K562 (cell line): Measurements from ENCODE around the gene FYB1. TPM values are rescaled to one million over a fixed set of nuclear protein-coding genes. Genes with fewer than 3 reads are reported as not detected.

Source experiments
- ATAC-seq: fragments of 200-7000 bp; cut with Tn5 transposase; 3 replicates; pipeline ENCODE4 v1.9.1; 2020; ENCODE audit warnings: moderate library complexity
- BruUV-seq: library from RNA; stranded (reverse); fragments of 400-500 nt; replicated peaks from 2 replicates; lab custom pipeline; 2021; lab: Mats Ljungman, UMichigan
- CTCF ChIA-PET: fragments of 300-600 bp; formaldehyde crosslinking; extraction: SDS; loops from one replicate; lab custom pipeline; 2021; ENCODE audit warnings: low intra/inter-chr PET ratio; lab: Yijun Ruan, JAX
- POLR2A ChIA-PET: fragments of 300-600, 350-650 bp; sonication (Branson Sonifier 250); formaldehyde crosslinking; extraction: SDS; loops from one replicate; lab custom pipeline; 2021; ENCODE audit warnings: antibody characterized with exemption, inconsistent platforms; lab: Yijun Ruan, JAX
- DNase-seq, 4 experiments: peaks; one replicate each; pipeline versions ENCODE4 v3.0.0 to v3.0.0-alpha.2; 2011 to 2018; ENCODE audit warnings: low spot score in 3 of 4, mixed read lengths in 3 of 4; ENCODE audit errors: extremely low read depth in 1 of 4
- FAIRE-seq: peaks from 2 replicates; lab custom pipeline; 2011; peaks lifted over from hg19 to GRCh38; lab: Jason Lieb, UNC
- H2AFZ ChIP-seq: 2 replicates; pipeline ENCODE4 v1.6.0; 2011; ENCODE audit warnings: low read depth, low read length, control low read depth, inconsistent platforms
- H3K27ac ChIP-seq: fragments of 200-600 bp; 3 replicates; pipeline ENCODE4 v1.8.0; 2011; ENCODE audit warnings: low read depth, mild to moderate bottlenecking, control low read depth, inconsistent platforms, low read length, moderate library complexity, mixed read lengths; ENCODE audit errors: extremely low read depth
- H3K27me3 ChIP-seq, 2 experiments: fragments of 300-600 bp in 1 of 2; 2 replicates in 1 of 2; 3 replicates in 1 of 2; pipeline versions ENCODE4 v1.6.0 to v1.8.0; 2011; ENCODE audit warnings: inconsistent platforms in 2 of 2, low read length in 2 of 2, mild to moderate bottlenecking in 1 of 2, mixed read lengths in 1 of 2, moderate library complexity in 1 of 2; ENCODE audit not compliant: control insufficient read depth in 2 of 2, insufficient read depth in 2 of 2
- H3K36me3 ChIP-seq: fragments of 300-600 bp; 3 replicates; pipeline ENCODE4 v1.8.0; 2011; ENCODE audit warnings: mild to moderate bottlenecking, low read length, inconsistent platforms; ENCODE audit not compliant: control insufficient read depth, insufficient read depth
- H3K4me1 ChIP-seq, 2 experiments: fragments of 200-600 bp in 1 of 2; replicated peaks in 1 of 2; 2 replicates in 1 of 2; 3 replicates in 1 of 2; pipeline versions ENCODE4 v1.5.1 to v1.8.0; 2011; ENCODE audit warnings: inconsistent platforms in 2 of 2, low read length in 2 of 2, mild to moderate bottlenecking in 1 of 2, mixed read lengths in 1 of 2, moderate library complexity in 1 of 2; ENCODE audit not compliant: control insufficient read depth in 2 of 2, insufficient read depth in 2 of 2
- H3K4me2 ChIP-seq: 2 replicates; pipeline ENCODE4 v1.6.1; 2011; ENCODE audit warnings: low read length, control low read depth, inconsistent platforms, mixed read lengths; ENCODE audit not compliant: insufficient read depth
- H3K4me3 ChIP-seq: fragments of 200-600 bp; sonication (generic), shearing (Covaris generic); 2 replicates; pipeline ENCODE4 v1.5.1; 2016; ENCODE audit warnings: control low read depth, inconsistent platforms
- H3K79me2 ChIP-seq: fragments of 200-600 bp; 3 replicates; pipeline ENCODE4 v1.8.0; 2011; ENCODE audit warnings: low read length, inconsistent platforms; ENCODE audit not compliant: control insufficient read depth, insufficient read depth
- H3K9ac ChIP-seq, 2 experiments: 2 replicates each; pipeline versions ENCODE4 v1.6.0 to v1.6.1; 2011; ENCODE audit warnings: low read depth in 2 of 2, low read length in 2 of 2, control low read depth in 1 of 2, inconsistent platforms in 1 of 2, mild to moderate bottlenecking in 1 of 2, mixed read lengths in 1 of 2; ENCODE audit not compliant: insufficient read depth in 1 of 2
- H3K9me1 ChIP-seq: one replicate; pipeline ENCODE4 v1.6.0; 2011; ENCODE audit warnings: inconsistent platforms, mild to moderate bottlenecking, low read length, moderate library complexity; ENCODE audit not compliant: control insufficient read depth, insufficient read depth
- H3K9me3 ChIP-seq: replicated peaks from 2 replicates; pipeline ENCODE4 v1.5.1; 2011; ENCODE audit warnings: low read depth, low read length, inconsistent platforms; ENCODE audit not compliant: control insufficient read depth, insufficient read depth
- H4K20me1 ChIP-seq: replicated peaks from 2 replicates; pipeline ENCODE4 v1.6.1; 2011; ENCODE audit warnings: low read length, inconsistent platforms, mixed read lengths; ENCODE audit not compliant: control insufficient read depth, insufficient read depth
- CCNT2 ChIP-seq: IDR thresholded peaks from 2 replicates; pipeline ENCODE4 v1.6.1; 2011; ENCODE audit warnings: borderline replicate concordance, low read depth, mild to moderate bottlenecking, moderate library complexity, mixed read lengths, low read length; ENCODE audit not compliant: insufficient read length; ENCODE audit errors: extremely low read depth
- CEBPB ChIP-seq: fragments of 450-650 bp; IDR thresholded peaks from 2 replicates; pipeline ENCODE4 v1.6.1; 2016; ENCODE audit warnings: missing genetic modification characterization, missing compliant biosample characterization
- CEBPG ChIP-seq, 3 experiments: fragments of 200-800 bp in 1 of 3; sonication (Bioruptor generic) in 1 of 3; sonication (generic) in 1 of 3; formaldehyde crosslinking in 1 of 3; IDR thresholded peaks in 2 of 3; conservative IDR thresholded peaks in 1 of 3; 2 replicates each; pipeline versions ENCODE4 v1.6.1 to v1.8.0; 2016 to 2022; ENCODE audit warnings: missing compliant biosample characterization in 2 of 3, missing genetic modification characterization in 2 of 3, mild to moderate bottlenecking in 1 of 3, missing genetic modification reagents in 1 of 3
- IRF9 ChIP-seq: fragments of 450-650 bp; IDR thresholded peaks from 2 replicates; pipeline ENCODE4 v1.6.1; 2016; ENCODE audit warnings: missing biosample characterization, missing genetic modification characterization
- ZNF12 ChIP-seq: sonication (generic); formaldehyde crosslinking; IDR thresholded peaks from 2 replicates; pipeline ENCODE4 v1.4.0; 2020; ENCODE audit warnings: mild to moderate bottlenecking, missing genetic modification reagents
- WGBS: fragments of 100-300 bp; shearing (Covaris generic); methylation state at CpG from one replicate; pipeline ENCODE4 v1.1.6; 2016; ENCODE audit warnings: low coverage, mixed read lengths; ENCODE audit not compliant: insufficient coverage; ENCODE audit errors: missing lambda C conversion rate; 5-methylcytosine and 5-hydroxymethylcytosine counted together
- in situ Hi-C: fragments of 300-500 bp; cut with MboI; formaldehyde crosslinking; loops from 4 replicates; pipeline ENCODE4 v1.15.0; 2018; ENCODE audit warnings: inconsistent platforms, mixed read lengths
- intact Hi-C: fragments of 100-400 bp; cut with micrococcal nuclease; formaldehyde crosslinking; loops from 2 replicates; pipeline ENCODE4 v1.14.2; 2022
- polyA plus RNA-seq, 8 experiments: library from polyadenylated mRNA; depleted of rRNA in 4 of 8; stranded (reverse) in 5 of 8; unstranded in 3 of 8; fragments of >200 nt; fragmentation: Nextera tagmentation in 2 of 8; fragmentation: Illumina TruSeq in 1 of 8; extraction: Ambion mirVana in 2 of 8; extraction: Trizol in 1 of 8; gene quantifications; 2 replicates each; pipeline versions ENCODE4 v1.2.1 to v1.2.3, GENCODE V29; 2011 to 2014; ENCODE audit warnings: inconsistent platforms in 1 of 8, missing spikeins in 1 of 8
- total RNA-seq, 7 experiments: library from RNA; depleted of rRNA in 6 of 7; stranded (reverse); fragments of >200 nt in 6 of 7; fragmentation: Illumina TruSeq in 2 of 7; extraction: Trizol in 2 of 7; gene quantifications; 2 replicates each; pipeline versions ENCODE4 v1.2.1 to v1.2.3, GENCODE V29; 2011 to 2021; ENCODE audit warnings: low replicate concordance in 1 of 7
- TF ChIP-seq, protein P1 (sequence below): fragments of 450-650 bp; IDR thresholded peaks from 2 replicates; pipeline ENCODE4 v1.6.1; 2017; ENCODE audit warnings: mild to moderate bottlenecking, moderate library complexity

FYB1 gene
- total and polyA plus RNA-seq, 9 of the 15 experiments (the other 6 are each of a cell fraction or from before 2014, with no cell fraction given): 4.7 to 31.5 (median 9.7) TPM

DNA sequence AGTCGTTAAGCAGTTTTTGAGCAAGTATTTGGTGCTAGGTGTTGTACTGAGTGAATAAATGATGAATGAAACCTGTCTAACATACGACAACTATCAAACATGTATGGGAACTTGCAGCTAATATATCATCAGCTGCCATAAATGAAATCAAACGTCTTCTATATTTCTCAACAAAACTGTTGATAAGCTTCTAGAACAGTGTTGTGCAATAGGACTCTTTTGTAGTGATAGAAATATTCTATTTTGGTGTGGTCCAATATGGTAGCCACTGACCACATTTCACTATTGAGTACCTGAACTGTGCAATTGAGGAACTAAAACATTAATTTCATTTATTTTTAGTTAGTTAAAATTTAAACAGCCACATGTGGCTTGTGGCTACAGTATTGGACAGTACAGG is 16.3 kb upstream of the FYB1 start:
- FAIRE-seq (no peak), DNase-seq (no peak), ATAC-seq (no peak)
- CTCF ChIA-PET: no interaction called here
- Histone ChIP-seq H3K27ac (no peak overlapping the region), H3K36me3 (no peaks in the 10 kb centered on the region), H3K4me3 (no peak overlapping the region), H3K9me3 (no peaks in the 10 kb centered on the region), H3K4me2 (no peak overlapping the region), H3K9me1 (no peaks in the 10 kb centered on the region), H2AFZ (no peak overlapping the region), H3K79me2 (no peaks in the 10 kb centered on the region), H4K20me1 (no peaks in the 10 kb centered on the region), H3K4me1 (no peaks in the 10 kb centered on the region; a peak in 1 of 5 replicates), H3K9ac (no peak overlapping the region), H3K27me3 (no peaks in the 10 kb centered on the region; a peak in 1 of 5 replicates)
- TF ChIP-seq ZNF12: no peak
- TF ChIP-seq, protein P1, sequence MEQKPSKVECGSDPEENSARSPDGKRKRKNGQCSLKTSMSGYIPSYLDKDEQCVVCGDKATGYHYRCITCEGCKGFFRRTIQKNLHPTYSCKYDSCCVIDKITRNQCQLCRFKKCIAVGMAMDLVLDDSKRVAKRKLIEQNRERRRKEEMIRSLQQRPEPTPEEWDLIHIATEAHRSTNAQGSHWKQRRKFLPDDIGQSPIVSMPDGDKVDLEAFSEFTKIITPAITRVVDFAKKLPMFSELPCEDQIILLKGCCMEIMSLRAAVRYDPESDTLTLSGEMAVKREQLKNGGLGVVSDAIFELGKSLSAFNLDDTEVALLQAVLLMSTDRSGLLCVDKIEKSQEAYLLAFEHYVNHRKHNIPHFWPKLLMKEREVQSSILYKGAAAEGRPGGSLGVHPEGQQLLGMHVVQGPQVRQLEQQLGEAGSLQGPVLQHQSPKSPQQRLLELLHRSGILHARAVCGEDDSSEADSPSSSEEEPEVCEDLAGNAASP: no peak
- no peak for TF ChIP-seq CEBPG (CRISPR knock-in tag; IDR thresholded peaks at IDR 0.05)
- TF ChIP-seq CEBPG (tag; conservative IDR thresholded peaks at IDR 0.05 in 1 of 2, IDR thresholded peaks at IDR 0.05 in 1 of 2): peak; percentile 38 to 66; a peak in 3 of 4 replicates
- TF ChIP-seq CCNT2: no peak
- TF ChIP-seq CEBPB (tag): peak; percentile 87
- 0 out of 2 replicates have a peak, but pooled peaks have one; percentile 28 for TF ChIP-seq IRF9 (tag)
- POLR2A ChIA-PET: interaction anchor here (0.6 to 3.3 kb wide), 2 partner anchors 11 to 1026 kb away, joined by 3 to 10 read pairs; no protein-coding TSS in a partner anchor
- no TSS peak for BruUV-seq
- intact Hi-C loops (no loop called here), in situ Hi-C loops (no loop called here)
- 7% methylated on average over 3 of the region's 3 CpGs for WGBS
